Liver (tissue), 9 donors: Measurements from ENCODE around the gene DHFR. TPM values are rescaled to one million over a fixed set of nuclear protein-coding genes. Genes with fewer than 3 reads are reported as not detected.

Experiments
- DNase-seq: peaks from one replicate; pipeline ENCODE4 v3.0.0-alpha.2; 2017; ENCODE audit warnings: low spot score
- H3K27ac ChIP-seq, 2 donors: one replicate each; pipeline ENCODE4 v1.7.0; 2013; ENCODE audit warnings: inconsistent platforms in 2 of 2, low read length in 2 of 2, control low read depth in 1 of 2, low read depth in 1 of 2, mild to moderate bottlenecking in 1 of 2
- H3K27me3 ChIP-seq, 4 donors: one replicate each; pipeline versions ENCODE4 v1.6.1 to v1.7.0; 2013; ENCODE audit warnings: low read length in 3 of 4, inconsistent platforms in 1 of 4, mild to moderate bottlenecking in 1 of 4, moderate library complexity in 1 of 4; ENCODE audit not compliant: control insufficient read depth in 4 of 4, insufficient read depth in 4 of 4
- H3K36me3 ChIP-seq, 4 donors: one replicate each; pipeline versions ENCODE4 v1.6.1 to v1.7.0; 2013; ENCODE audit warnings: low read length in 3 of 4, mild to moderate bottlenecking in 3 of 4, low read depth in 1 of 4, moderate library complexity in 1 of 4; ENCODE audit not compliant: control insufficient read depth in 4 of 4, insufficient read depth in 3 of 4
- H3K4me1 ChIP-seq, 4 donors: one replicate each; pipeline versions ENCODE4 v1.6.1 to v1.7.0; 2013; ENCODE audit warnings: low read length in 3 of 4, mild to moderate bottlenecking in 3 of 4, moderate library complexity in 1 of 4; ENCODE audit not compliant: control insufficient read depth in 4 of 4, insufficient read depth in 4 of 4
- H3K4me3 ChIP-seq, 3 donors: one replicate each; pipeline versions ENCODE4 v1.6.1 to v1.7.0; 2013; ENCODE audit warnings: low read length in 3 of 3, control low read depth in 1 of 3, low read depth in 1 of 3, mild to moderate bottlenecking in 1 of 3
- H3K9ac ChIP-seq, 2 donors: one replicate each; pipeline ENCODE4 v1.7.0; 2013; ENCODE audit warnings: low read length in 2 of 2, mild to moderate bottlenecking in 2 of 2, moderate library complexity in 2 of 2, control low read depth in 1 of 2, low read depth in 1 of 2
- H3K9me3 ChIP-seq, 4 donors: one replicate each; pipeline versions ENCODE4 v1.6.1 to v1.7.0; 2013; ENCODE audit warnings: low read length in 3 of 4; ENCODE audit not compliant: control insufficient read depth in 4 of 4
- CTCF ChIP-seq: fragments of 150-350 bp; IDR thresholded peaks from 2 replicates; pipeline ENCODE4 v1.5.1; 2017; ENCODE audit warnings: improper control_type of control experiment, low read depth, low read length; ENCODE audit not compliant: missing input control
- EGR1 ChIP-seq, 2 donors: IDR thresholded peaks; 2 replicates each; pipeline ENCODE4 v1.6.1; 2016 to 2018; ENCODE audit warnings: antibody characterized with exemption in 2 of 2, low read depth in 2 of 2
- FOXA1 ChIP-seq: IDR thresholded peaks from 2 replicates; pipeline ENCODE4 v1.6.1; 2016; ENCODE audit warnings: antibody characterized with exemption
- FOXA2 ChIP-seq: IDR thresholded peaks from 2 replicates; pipeline ENCODE4 v1.6.1; 2016; ENCODE audit warnings: antibody characterized with exemption
- GABPA ChIP-seq, 2 donors: IDR thresholded peaks in 1 of 2; conservative IDR thresholded peaks in 1 of 2; 2 replicates each; pipeline ENCODE4 v1.6.1; 2016; ENCODE audit warnings: antibody characterized with exemption in 2 of 2, mild to moderate bottlenecking in 1 of 2, moderate library complexity in 1 of 2
- HNF4A ChIP-seq, 2 donors: conservative IDR thresholded peaks; 2 replicates each; pipeline ENCODE4 v1.6.1; 2016; ENCODE audit warnings: antibody characterized with exemption in 2 of 2, mild to moderate bottlenecking in 2 of 2
- HNF4G ChIP-seq: IDR thresholded peaks from 2 replicates; pipeline ENCODE4 v1.6.1; 2016; ENCODE audit warnings: antibody characterized with exemption
- JUND ChIP-seq, 2 donors: IDR thresholded peaks; 2 replicates each; pipeline ENCODE4 v1.6.1; 2016; ENCODE audit warnings: antibody characterized with exemption in 2 of 2
- MAX ChIP-seq: IDR thresholded peaks from 2 replicates; pipeline ENCODE4 v1.6.1; 2016; ENCODE audit warnings: antibody characterized with exemption
- NR2F2 ChIP-seq: IDR thresholded peaks from 2 replicates; pipeline ENCODE4 v1.6.1; 2016; ENCODE audit warnings: antibody characterized with exemption
- RAD21 ChIP-seq, 2 donors: IDR thresholded peaks; 2 replicates each; pipeline ENCODE4 v1.6.1; 2016; ENCODE audit warnings: antibody characterized with exemption in 2 of 2, mild to moderate bottlenecking in 2 of 2
- REST ChIP-seq: IDR thresholded peaks from 2 replicates; pipeline ENCODE4 v1.6.1; 2016; ENCODE audit warnings: antibody characterized with exemption, mild to moderate bottlenecking
- RXRA ChIP-seq, 2 donors: IDR thresholded peaks; 2 replicates each; pipeline ENCODE4 v1.6.1; 2017 to 2018; ENCODE audit warnings: antibody characterized with exemption in 2 of 2, mild to moderate bottlenecking in 1 of 2
- SP1 ChIP-seq: IDR thresholded peaks from 2 replicates; pipeline ENCODE4 v1.6.1; 2018; ENCODE audit warnings: antibody characterized with exemption, mild to moderate bottlenecking
- TAF1 ChIP-seq: conservative IDR thresholded peaks from 2 replicates; pipeline ENCODE4 v1.6.1; 2016; ENCODE audit warnings: antibody characterized with exemption, mild to moderate bottlenecking
- YY1 ChIP-seq: IDR thresholded peaks from 2 replicates; pipeline ENCODE4 v1.6.1; 2016; ENCODE audit warnings: antibody characterized with exemption, mild to moderate bottlenecking
- whole genome bisulfite sequencing: extraction: QIAGEN DNeasy Blood & Tissue Kit; methylation state at CpG from one replicate; pipeline ENCODE4 v1.1.7; 2013; 5-methylcytosine and 5-hydroxymethylcytosine counted together
- polyA plus RNA-seq, 2 donors: library from polyadenylated mRNA; stranded (reverse) in 1 of 2; unstranded in 1 of 2; fragments of 200-250 nt in 1 of 2; fragments of >200 nt in 1 of 2; fragmentation: Nextera tagmentation in 1 of 2; extraction: Ambion mirVana in 1 of 2; gene quantifications; one replicate each; pipeline versions ENCODE4 v1.2.1 to v1.2.3, GENCODE V29; 2013 to 2015
- total RNA-seq, 2 donors: library from RNA; depleted of rRNA; stranded (reverse); fragments of >200 nt; gene quantifications; one replicate each; pipeline ENCODE4 v1.2.3, GENCODE V29; 2014
- TF ChIP-seq, protein P1 (sequence below): IDR thresholded peaks from 2 replicates; pipeline ENCODE4 v1.6.1; 2016; ENCODE audit warnings: antibody characterized with exemption
- TF ChIP-seq, protein P2 (sequence below): IDR thresholded peaks from 2 replicates; pipeline ENCODE4 v1.6.1; 2016; ENCODE audit warnings: antibody characterized with exemption
- donor health status: healthy.
- donor health status: healthy.
- donor health status: healthy.
- donor health status: healthy.
- donor health status: healthy.

DHFR gene
- total and polyA plus RNA-seq, 4 donors: 8.9 to 57.7 (median 13.4) TPM

GRCh38 chr5:80646926-80647325, 7.9 kb downstream of the DHFR start:
- Histone ChIP-seq H3K4me3 (no peak overlapping the region), H3K9ac (no peak overlapping the region), H3K36me3 (peaks cover 8 to 38% (median 27%) of the 10 kb centered on the region in 4 donors), H3K9me3 (no peaks in the 10 kb centered on the region), H3K4me1 (no peaks in the 10 kb centered on the region), H3K27ac (no peak overlapping the region), H3K27me3 (no peaks in the 10 kb centered on the region)
- DNase-seq: no peak
- TF ChIP-seq HNF4G (no peak), NR2F2 (no peak), TAF1 (no peak), CTCF (no peak), EGR1 (IDR thresholded peaks at IDR 0.05; ENCODE audit: low read depth in 2 of 2) (no peak), FOXA1 (no peak), RAD21 (IDR thresholded peaks at IDR 0.05) (no peak)
- WGBS: 92% methylated on average over 3 of the region's 3 CpGs

GRCh38 chr5:80644900-80645299, 9.9 kb downstream of the DHFR start:
- no peak overlapping the region for H3K9ac ChIP-seq
- DNase-seq: no peak
- peaks cover 8 to 50% (median 39%) of the 10 kb centered on the region in 4 donors for H3K36me3 ChIP-seq
- no peaks in the 10 kb centered on the region for H3K9me3 ChIP-seq
- 94% methylated on average over 4 of the region's 4 CpGs for whole genome bisulfite sequencing
- H3K4me1 ChIP-seq: no peaks in the 10 kb centered on the region
- H3K27me3 ChIP-seq: no peaks in the 10 kb centered on the region
- TF ChIP-seq RXRA (IDR thresholded peaks at IDR 0.05) (no peak), JUND (IDR thresholded peaks at IDR 0.05) (no peak), TAF1 (no peak), FOXA1 (no peak), SP1 (no peak), RAD21 (IDR thresholded peaks at IDR 0.05) (no peak), NR2F2 (no peak), YY1 (no peak), FOXA2 (no peak), EGR1 (IDR thresholded peaks at IDR 0.05; ENCODE audit: low read depth in 2 of 2) (no peak), GABPA (IDR thresholded peaks at IDR 0.05 in 1 of 2, conservative IDR thresholded peaks at IDR 0.05 in 1 of 2) (no peak), HNF4G (no peak), REST (no peak), HNF4A (conservative IDR thresholded peaks at IDR 0.05) (no peak), CTCF (no peak), MAX (no peak)
- TF ChIP-seq, protein P1, sequence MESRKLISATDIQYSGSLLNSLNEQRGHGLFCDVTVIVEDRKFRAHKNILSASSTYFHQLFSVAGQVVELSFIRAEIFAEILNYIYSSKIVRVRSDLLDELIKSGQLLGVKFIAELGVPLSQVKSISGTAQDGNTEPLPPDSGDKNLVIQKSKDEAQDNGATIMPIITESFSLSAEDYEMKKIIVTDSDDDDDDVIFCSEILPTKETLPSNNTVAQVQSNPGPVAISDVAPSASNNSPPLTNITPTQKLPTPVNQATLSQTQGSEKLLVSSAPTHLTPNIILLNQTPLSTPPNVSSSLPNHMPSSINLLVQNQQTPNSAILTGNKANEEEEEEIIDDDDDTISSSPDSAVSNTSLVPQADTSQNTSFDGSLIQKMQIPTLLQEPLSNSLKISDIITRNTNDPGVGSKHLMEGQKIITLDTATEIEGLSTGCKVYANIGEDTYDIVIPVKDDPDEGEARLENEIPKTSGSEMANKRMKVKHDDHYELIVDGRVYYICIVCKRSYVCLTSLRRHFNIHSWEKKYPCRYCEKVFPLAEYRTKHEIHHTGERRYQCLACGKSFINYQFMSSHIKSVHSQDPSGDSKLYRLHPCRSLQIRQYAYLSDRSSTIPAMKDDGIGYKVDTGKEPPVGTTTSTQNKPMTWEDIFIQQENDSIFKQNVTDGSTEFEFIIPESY: no peak
- TF ChIP-seq, protein P2, sequence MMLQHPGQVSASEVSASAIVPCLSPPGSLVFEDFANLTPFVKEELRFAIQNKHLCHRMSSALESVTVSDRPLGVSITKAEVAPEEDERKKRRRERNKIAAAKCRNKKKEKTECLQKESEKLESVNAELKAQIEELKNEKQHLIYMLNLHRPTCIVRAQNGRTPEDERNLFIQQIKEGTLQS: no peak
- no peak overlapping the region for H3K27ac ChIP-seq
- no peak overlapping the region for H3K4me3 ChIP-seq
